ENCODE results near the gene SEC16B.

SEC16B gene

DNA sequence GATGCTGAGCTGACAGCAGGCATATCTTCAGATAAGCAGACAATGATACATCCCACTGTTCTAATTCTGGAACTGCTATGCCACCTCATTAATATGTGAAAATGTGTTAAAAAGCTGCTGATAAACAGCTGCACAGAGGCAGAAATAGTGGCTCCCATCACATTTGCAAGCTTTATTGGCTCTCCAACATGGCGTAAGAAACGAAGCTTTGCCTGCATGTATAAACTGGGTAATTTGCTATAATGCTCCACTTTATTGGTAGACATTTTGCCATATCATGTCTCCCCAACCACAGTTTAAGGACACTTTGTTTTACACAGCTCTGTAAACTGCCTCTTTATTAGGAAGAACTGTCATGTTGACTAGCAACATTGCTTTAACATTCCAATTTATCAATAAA lies 49.8 kb downstream of the SEC16B start:
- no peaks in the 10 kb centered on the region for H3K9me2 ChIP-seq (ENCODE audit: low read depth, low read length)
- no peaks in the 10 kb centered on the region for H3K79me2 ChIP-seq (ENCODE audit: insufficient read depth, low read length)
- H3K27ac ChIP-seq (ENCODE audit: low read depth, low read length, poor library complexity, severe bottlenecking): no peak overlapping the region
- TF ChIP-seq EZH2 (IDR thresholded peaks at IDR 0.05; ENCODE audit: borderline replicate concordance, low read length): no peak
- TF ChIP-seq, protein P1, sequence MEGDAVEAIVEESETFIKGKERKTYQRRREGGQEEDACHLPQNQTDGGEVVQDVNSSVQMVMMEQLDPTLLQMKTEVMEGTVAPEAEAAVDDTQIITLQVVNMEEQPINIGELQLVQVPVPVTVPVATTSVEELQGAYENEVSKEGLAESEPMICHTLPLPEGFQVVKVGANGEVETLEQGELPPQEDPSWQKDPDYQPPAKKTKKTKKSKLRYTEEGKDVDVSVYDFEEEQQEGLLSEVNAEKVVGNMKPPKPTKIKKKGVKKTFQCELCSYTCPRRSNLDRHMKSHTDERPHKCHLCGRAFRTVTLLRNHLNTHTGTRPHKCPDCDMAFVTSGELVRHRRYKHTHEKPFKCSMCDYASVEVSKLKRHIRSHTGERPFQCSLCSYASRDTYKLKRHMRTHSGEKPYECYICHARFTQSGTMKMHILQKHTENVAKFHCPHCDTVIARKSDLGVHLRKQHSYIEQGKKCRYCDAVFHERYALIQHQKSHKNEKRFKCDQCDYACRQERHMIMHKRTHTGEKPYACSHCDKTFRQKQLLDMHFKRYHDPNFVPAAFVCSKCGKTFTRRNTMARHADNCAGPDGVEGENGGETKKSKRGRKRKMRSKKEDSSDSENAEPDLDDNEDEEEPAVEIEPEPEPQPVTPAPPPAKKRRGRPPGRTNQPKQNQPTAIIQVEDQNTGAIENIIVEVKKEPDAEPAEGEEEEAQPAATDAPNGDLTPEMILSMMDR (IDR thresholded peaks at IDR 0.05; ENCODE audit: low read length): no peak
- no peak overlapping the region for H2AFZ ChIP-seq (ENCODE audit: low read length)
- H3K27me3 ChIP-seq (ENCODE audit: insufficient read depth, low read length): no peaks in the 10 kb centered on the region
- H3K9ac ChIP-seq (ENCODE audit: low read length): no peak overlapping the region
- no peaks in the 10 kb centered on the region for H4K20me1 ChIP-seq (ENCODE audit: insufficient read depth, low read length)
- H3F3A ChIP-seq (ENCODE audit: insufficient read depth, low read length): no peaks in the 10 kb centered on the region
- no peak overlapping the region for H3K4me2 ChIP-seq (ENCODE audit: low read length)
- H3K36me3 ChIP-seq (ENCODE audit: insufficient read depth, low read length): no peaks in the 10 kb centered on the region
- no peaks in the 10 kb centered on the region for H3K9me3 ChIP-seq (ENCODE audit: low read length)
- no peaks in the 10 kb centered on the region for H3K4me1 ChIP-seq (ENCODE audit: insufficient read depth, low read length, severe bottlenecking)
- no peak overlapping the region for H3K4me3 ChIP-seq (ENCODE audit: low read depth, low read length, poor library complexity, severe bottlenecking)

DNA sequence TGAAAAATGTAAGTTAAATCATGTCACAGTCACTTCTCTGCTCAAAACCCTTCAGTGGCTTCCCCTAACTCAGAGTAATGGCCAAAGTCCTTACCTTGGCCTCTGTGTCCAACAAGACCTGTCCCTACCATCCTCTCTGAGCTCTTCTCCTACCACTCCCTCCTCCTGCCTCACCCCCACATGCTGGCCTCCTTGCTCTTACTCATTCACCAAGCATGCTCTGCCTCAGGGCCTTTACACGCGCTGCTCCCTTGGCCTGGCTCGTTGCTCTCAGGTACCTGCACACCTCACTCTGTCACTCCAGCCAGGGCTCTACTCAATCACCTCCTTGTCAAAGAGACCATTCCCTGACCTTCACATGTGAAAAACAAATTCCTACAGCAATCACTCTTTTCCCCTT lies 54.2 kb downstream of the SEC16B start:
- H3K4me2 ChIP-seq (ENCODE audit: low read length): no peak overlapping the region

DNA sequence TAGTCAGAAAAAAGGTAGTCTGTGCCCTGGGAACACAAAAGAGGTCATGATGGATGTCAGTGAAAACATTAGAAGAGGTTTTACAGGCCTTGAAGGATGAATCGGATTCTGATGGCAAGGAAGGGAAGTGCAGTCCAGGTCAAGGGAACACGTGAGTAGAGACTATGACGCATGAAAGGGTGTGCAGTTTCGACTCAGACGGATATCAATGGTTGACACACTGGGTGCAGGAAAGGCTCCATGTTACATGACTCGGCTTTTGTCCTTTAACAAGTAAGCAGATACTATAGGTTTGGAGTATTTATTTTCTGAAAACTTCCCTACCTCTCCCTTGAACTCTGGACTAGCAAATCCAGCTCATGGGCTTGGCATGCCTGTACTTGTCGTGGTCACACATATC lies 55.3 kb downstream of the SEC16B start:
- Histone ChIP-seq H3K9me2 (ENCODE audit: low read depth, low read length) (no peaks in the 10 kb centered on the region), H3F3A (ENCODE audit: insufficient read depth, low read length) (no peaks in the 10 kb centered on the region), H2AFZ (ENCODE audit: low read length) (no peak overlapping the region), H3K27ac (ENCODE audit: low read depth, low read length, poor library complexity, severe bottlenecking) (no peak overlapping the region), H4K20me1 (ENCODE audit: insufficient read depth, low read length) (no peaks in the 10 kb centered on the region), H3K27me3 (ENCODE audit: insufficient read depth, low read length) (no peaks in the 10 kb centered on the region), H3K9me3 (ENCODE audit: low read length) (no peaks in the 10 kb centered on the region), H3K79me2 (ENCODE audit: insufficient read depth, low read length) (no peaks in the 10 kb centered on the region), H3K36me3 (ENCODE audit: insufficient read depth, low read length) (no peaks in the 10 kb centered on the region), H3K4me2 (ENCODE audit: low read length) (no peak overlapping the region), H3K4me1 (ENCODE audit: insufficient read depth, low read length, severe bottlenecking) (no peaks in the 10 kb centered on the region), H3K4me3 (ENCODE audit: low read depth, low read length, poor library complexity, severe bottlenecking) (no peak overlapping the region), H3K9ac (ENCODE audit: low read length) (no peak overlapping the region)
- no peak for TF ChIP-seq EZH2 (IDR thresholded peaks at IDR 0.05; ENCODE audit: borderline replicate concordance, low read length)
- TF ChIP-seq, protein P1 (IDR thresholded peaks at IDR 0.05; ENCODE audit: low read length): no peak

More for the DNA sequence above, 54.2 kb downstream of the SEC16B start:
- H3K27ac ChIP-seq (ENCODE audit: low read depth, low read length, poor library complexity, severe bottlenecking): no peak overlapping the region
- TF ChIP-seq, protein P1 (IDR thresholded peaks at IDR 0.05; ENCODE audit: low read length): no peak
- no peak for TF ChIP-seq EZH2 (IDR thresholded peaks at IDR 0.05; ENCODE audit: borderline replicate concordance, low read length)
- H3K79me2 ChIP-seq (ENCODE audit: insufficient read depth, low read length): no peaks in the 10 kb centered on the region
- H3K27me3 ChIP-seq (ENCODE audit: insufficient read depth, low read length): no peaks in the 10 kb centered on the region
- no peak overlapping the region for H3K9ac ChIP-seq (ENCODE audit: low read length)
- H3K9me2 ChIP-seq (ENCODE audit: low read depth, low read length): no peaks in the 10 kb centered on the region
- no peaks in the 10 kb centered on the region for H3K36me3 ChIP-seq (ENCODE audit: insufficient read depth, low read length)
- H2AFZ ChIP-seq (ENCODE audit: low read length): no peak overlapping the region
- H3K9me3 ChIP-seq (ENCODE audit: low read length): no peaks in the 10 kb centered on the region
- H3K4me1 ChIP-seq (ENCODE audit: insufficient read depth, low read length, severe bottlenecking): no peaks in the 10 kb centered on the region
- no peak overlapping the region for H3K4me3 ChIP-seq (ENCODE audit: low read depth, low read length, poor library complexity, severe bottlenecking)
- no peaks in the 10 kb centered on the region for H4K20me1 ChIP-seq (ENCODE audit: insufficient read depth, low read length)
- H3F3A ChIP-seq (ENCODE audit: insufficient read depth, low read length): no peaks in the 10 kb centered on the region

Measured in OCI-LY1 (cell line).